Stimulated activated naive CD8-positive, alpha-beta T cell treated with anti-CD3 and anti-CD28 coated beads, Interleukin-15, Interleukin-2, amounts not matched to agents 100 U/mL and 50 U/mL, for 24 hours (primary cell): ENCODE data around the gene ZSCAN20.

Experiments
- ATAC-seq: fragments of 150-1000 bp; cut with Tn5 transposase; one replicate; pipeline ENCODE4 v1.10.0; 2021
- DNase-seq: peaks from one replicate; pipeline ENCODE4 v3.0.0; 2021

The ZSCAN20 gene

GRCh38 chr1:33472269-33472980 is at the start of gene ZSCAN20:
Gene ZSCAN20 (plus strand): TSS chr1:33472645. CDS start chr1:33479289, 6,644 bp downstream.
- DNase-seq (peak; percentile 90), ATAC-seq (peak; percentile 94)

DNA sequence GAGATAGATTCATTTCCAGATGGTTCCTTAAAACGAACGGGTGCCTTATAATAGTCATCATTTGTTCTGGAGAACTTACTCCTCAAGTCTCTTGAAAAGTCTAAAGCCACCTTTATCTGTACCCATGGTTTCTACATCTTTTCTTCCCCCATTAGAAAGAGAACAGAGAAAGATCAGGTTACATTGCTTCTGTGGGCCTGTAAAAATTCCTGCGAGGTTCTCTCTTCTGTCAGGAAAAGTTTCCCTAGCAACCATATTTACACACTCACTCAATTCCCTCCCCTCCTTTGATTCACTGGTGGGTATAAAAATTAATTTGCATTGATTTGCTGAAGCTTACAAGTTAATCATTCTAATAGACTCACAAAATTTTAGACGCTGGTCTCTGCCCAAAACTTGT is 48.2 kb upstream of the ZSCAN20 start:
- ATAC-seq (no peak), DNase-seq (no peak)

GRCh38 chr1:33424610-33425009 is 47.8 kb upstream of the ZSCAN20 start:
- DNase-seq (no peak), ATAC-seq (no peak)

- ATAC-seq = no peak
- DNase-seq = no peak
These were observed 46.5 kb upstream of the ZSCAN20 start for GRCh38 chr1:33425900-33426299.

- no peak for DNase-seq
- ATAC-seq = no peak
These were observed 45.5 kb upstream of the ZSCAN20 start for GRCh38 chr1:33426916-33427315.

DNA sequence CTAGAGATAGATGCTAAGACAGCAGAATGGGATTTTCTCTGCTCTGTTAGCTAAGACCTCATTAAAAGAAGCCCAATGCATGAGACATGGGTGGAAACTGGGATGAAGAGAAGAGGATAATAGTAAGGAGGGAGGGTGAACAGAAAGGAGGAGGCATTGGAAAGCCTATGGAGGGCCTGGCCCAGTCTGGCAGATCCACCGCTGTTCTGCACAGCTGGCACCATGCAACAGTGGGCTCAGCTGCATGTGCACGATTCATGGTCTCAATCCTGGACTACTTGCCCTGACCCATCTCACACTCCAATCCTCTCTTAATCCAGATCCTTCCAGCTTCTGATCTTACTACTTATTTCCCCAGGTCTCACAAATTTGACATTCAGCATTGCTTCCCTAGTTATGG is 43.8 kb upstream of the ZSCAN20 start:
- ATAC-seq = no peak
- DNase-seq = no peak

DNA sequence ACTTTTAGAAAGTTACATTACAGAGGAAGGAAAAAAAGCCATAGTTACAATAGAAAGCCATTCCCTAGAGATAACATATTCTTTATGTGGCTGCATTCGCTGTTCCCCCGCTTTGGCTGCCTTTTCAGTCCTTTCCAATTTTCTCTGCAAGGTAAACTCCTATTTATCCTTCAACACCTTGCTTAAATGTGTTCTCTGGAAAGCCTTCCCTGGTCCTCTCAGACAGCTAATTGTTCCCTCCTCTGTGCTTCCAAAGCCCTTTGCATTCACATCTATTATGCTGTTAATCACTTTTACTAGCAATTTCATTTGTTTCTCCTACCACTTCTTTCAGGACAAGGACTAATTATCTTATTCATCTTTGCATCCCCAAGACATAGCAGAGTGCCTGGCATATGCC is 43.1 kb upstream of the ZSCAN20 start:
- ATAC-seq (no peak), DNase-seq (no peak)

DNA sequence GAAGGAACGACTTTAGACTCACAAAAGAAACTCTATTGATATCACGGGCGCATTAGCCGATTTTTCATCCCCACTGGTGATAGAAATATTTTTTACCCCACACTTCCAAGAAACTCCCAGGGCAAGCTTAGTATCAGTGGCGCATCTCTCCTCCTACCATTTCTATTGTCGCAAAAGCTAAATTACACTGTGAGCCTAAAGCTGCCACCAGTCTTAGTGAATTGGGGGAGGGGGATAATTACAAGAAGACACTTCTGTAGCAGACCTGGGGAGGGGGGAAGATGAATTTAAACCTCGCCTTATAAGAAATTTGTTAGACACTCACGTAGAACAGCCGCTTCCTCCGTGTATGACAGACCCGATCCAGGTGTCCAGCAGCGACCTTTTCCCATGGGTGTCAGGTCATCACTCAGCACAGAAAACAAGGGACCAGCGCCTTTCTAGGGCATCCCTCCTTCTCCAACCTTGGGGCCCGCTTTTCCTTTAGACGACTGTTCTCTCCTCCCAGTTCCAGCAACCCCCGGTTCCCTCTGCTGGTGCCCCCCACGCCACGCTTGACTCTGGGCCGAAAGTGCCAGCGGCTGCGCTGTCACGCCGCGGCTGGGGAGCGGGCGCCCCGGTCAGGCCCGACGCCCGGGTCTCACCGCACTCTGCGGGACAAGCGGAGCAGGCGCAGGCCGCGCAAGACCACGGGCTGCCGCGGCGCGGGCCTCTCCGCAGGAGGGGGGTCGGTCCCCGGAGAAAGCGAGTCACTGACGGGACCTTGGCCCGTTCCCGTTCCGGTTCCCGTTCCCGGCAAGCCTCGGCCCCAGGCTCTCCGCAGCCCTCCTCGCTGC is 42.4 kb upstream of the ZSCAN20 start:
- ATAC-seq (peak; percentile 3), DNase-seq (peak; percentile 19)

- DNase-seq (peak; percentile 93), ATAC-seq (peak; percentile 97)
These were observed 41.5 kb upstream of the ZSCAN20 start, which contains the start of gene PHC2 for GRCh38 chr1:33430692-33431593. Gene PHC2 (minus strand): TSS chr1:33431095. CDS start chr1:33375539, 55,556 bp downstream.

GRCh38 chr1:33433509-33434362 is 38.7 kb upstream of the ZSCAN20 start:
- ATAC-seq (no peak), DNase-seq (no peak)

GRCh38 chr1:33434363-33434750 is 38.1 kb upstream of the ZSCAN20 start:
- no peak for DNase-seq
- no peak for ATAC-seq

GRCh38 chr1:33435096-33435820 is 37.2 kb upstream of the ZSCAN20 start:
- no peak for DNase-seq
- ATAC-seq = no peak

GRCh38 chr1:33436557-33437285 is 35.7 kb upstream of the ZSCAN20 start:
- DNase-seq = no peak
- no peak for ATAC-seq

DNA sequence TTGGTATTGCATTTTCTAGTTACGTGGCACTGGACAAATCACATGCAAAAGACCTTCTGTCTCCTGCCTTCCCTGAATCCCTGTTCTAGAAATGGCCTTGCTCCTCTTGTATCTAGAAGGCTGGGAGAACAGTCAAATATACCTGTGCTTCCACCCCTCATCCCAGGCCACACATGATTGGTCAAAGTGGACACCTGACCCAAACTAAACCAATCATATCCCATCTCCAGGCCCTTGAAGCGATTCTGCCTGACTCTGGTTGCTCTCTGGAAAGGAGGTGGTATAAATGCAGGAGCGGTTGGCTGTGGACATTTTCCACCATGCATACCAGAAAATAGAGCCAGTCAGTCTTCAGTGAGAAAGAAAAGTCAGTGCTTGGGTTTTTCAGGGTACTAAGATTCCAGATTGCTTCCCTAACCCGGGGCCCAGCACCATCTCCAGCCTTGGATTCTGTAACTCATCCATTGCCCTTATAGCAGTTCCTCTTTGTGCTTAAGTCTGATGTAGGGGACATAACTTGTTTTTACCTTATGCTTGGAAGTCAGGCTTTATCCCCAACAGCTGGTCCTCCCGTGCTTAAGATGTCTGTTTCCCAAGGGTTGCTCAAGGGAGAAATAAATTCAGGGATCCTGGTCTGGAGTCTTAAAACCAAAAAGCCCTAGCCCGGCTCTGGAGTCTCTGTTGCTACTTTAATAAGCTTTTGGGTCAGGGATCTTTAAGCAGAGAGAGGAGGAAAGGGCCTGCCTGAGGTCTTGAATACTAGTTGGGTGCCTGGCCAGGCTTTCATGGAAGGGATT is 33.9 kb upstream of the ZSCAN20 start:
- ATAC-seq (no peak), DNase-seq (no peak)

GRCh38 chr1:33439662-33440061 is 32.8 kb upstream of the ZSCAN20 start:
- DNase-seq (no peak), ATAC-seq (no peak)

DNA sequence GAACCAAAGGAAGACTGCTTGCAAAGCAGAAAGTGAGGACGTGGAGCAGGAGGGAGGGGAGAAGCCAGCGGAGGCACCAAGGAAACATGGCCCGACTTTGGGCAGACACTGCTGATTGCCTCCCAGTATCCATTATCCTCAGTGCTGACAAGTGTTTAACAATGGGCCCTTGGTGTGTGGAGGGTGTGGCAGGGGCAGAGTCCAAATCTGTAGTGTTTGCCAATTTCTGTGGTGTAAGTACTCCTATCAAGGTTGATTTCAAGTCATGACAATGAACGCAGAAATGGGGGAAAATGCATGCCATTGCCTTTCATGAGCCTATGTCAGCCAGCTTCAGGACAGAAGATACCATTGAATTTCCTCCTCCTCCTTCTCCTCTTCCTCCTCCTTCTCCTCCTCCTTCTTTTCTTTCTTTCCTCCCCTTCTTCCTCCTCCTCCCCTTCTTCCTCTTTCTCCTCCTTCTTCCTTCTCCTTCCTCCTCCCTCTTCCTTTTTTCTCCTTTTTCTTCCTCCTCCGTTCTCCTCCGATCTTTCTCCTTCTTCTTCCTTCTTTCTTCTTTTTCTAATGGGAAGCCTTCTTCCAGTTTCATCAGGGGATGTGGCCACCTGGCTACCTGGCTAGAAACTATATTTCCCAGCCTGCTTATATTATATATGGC is 31.2 kb upstream of the ZSCAN20 start:
- ATAC-seq (no peak), DNase-seq (no peak)

DNA sequence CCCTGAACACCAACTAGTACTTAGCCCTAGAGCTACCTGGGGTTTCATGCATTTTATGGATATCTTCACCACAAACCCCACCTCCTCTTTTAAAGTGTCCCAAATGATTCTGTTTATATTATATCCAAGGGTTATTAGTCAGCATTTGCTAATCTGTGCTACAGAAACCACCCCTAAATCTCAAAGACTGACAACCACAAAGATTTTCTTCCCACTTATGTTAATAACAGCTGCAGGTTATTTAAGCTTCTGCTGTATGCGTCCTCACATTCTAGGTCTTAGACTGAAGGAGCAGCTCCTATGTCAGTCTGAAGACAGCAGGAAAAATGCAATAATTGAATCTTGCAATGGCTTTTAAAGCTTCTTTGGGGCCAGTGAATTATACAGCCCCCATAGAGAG is 30.3 kb upstream of the ZSCAN20 start:
- no peak for ATAC-seq
- no peak for DNase-seq

DNA sequence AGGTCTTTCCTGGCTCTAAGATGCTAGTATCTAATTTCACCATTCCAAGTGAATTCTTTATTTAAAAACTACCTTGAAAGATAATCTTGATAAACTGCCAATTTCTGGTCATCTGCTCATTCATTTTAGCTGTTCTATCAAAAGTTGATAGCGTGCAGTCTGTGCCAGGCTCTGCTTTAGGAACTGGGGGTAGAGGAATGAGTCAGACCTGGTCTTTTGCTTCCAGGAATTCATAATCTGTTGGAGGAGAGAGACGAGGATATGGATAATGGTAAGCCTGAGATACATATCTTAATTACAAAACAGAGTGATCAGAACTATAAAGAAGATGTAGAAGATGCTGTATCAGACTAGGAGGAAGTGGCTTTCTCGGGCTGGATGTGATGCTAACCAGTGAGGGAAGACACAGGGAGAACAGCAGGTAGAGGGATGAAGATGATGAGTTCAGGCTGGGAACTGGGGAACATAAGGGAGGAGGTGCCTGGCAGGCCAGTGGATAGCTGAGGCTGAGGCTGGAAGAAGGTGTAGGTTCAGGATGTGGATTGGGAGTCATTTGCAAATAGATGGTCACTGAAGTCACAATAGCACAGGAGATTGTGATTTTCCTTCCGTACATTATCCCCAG is 29.3 kb upstream of the ZSCAN20 start:
- DNase-seq = no peak
- ATAC-seq = no peak
